OCI-LY7 (cell line): ENCODE results near the gene CHCHD6. TPM values are rescaled to one million over a fixed set of nuclear protein-coding genes. Genes with fewer than 3 reads are reported as not detected.

Source experiments
- BruUV-seq: library from RNA; stranded (reverse); fragments of 400-500 nt; replicated peaks from 2 replicates; lab custom pipeline; 2021; lab: Mats Ljungman, UMichigan
- CTCF ChIA-PET: fragments of 300-600 bp; sonication (Branson Sonifier 250); formaldehyde crosslinking; loops from one replicate; lab custom pipeline; 2022; ENCODE audit warnings: antibody characterized with exemption; ENCODE audit not compliant: unreplicated experiment; lab: Charles Lee
- POLR2A ChIA-PET: fragments of 300-600 bp; sonication (Branson Sonifier 250); formaldehyde crosslinking; loops from one replicate; lab custom pipeline; 2022; ENCODE audit warnings: antibody characterized with exemption; lab: Charles Lee
- DNase-seq: peaks from one replicate; pipeline ENCODE4 v3.0.0-alpha.2; 2015; ENCODE audit warnings: low spot score
- H2AFZ ChIP-seq: fragments of 200-600 bp; sonication (generic), shearing (Covaris generic); 2 replicates; pipeline ENCODE4 v1.6.1; 2014; ENCODE audit warnings: mild to moderate bottlenecking, antibody characterized with exemption, low read length, moderate library complexity
- H3K27ac ChIP-seq: fragments of 200-600 bp; sonication (generic); 2 replicates; pipeline ENCODE4 v1.5.1; 2014; ENCODE audit warnings: mixed run types, low read depth, mild to moderate bottlenecking, moderate library complexity, low read length, inconsistent platforms; ENCODE audit not compliant: poor library complexity, severe bottlenecking
- H3K36me3 ChIP-seq: fragments of 200-600 bp; sonication (generic); 2 replicates; pipeline ENCODE4 v1.6.1; 2014; ENCODE audit warnings: mild to moderate bottlenecking, antibody characterized with exemption, low read length, moderate library complexity, mixed read lengths; ENCODE audit not compliant: insufficient read depth
- H3K4me1 ChIP-seq: fragments of 200-600 bp; sonication (generic); 2 replicates; pipeline ENCODE4 v1.5.1; 2014; ENCODE audit warnings: mild to moderate bottlenecking, low read length; ENCODE audit not compliant: insufficient read depth, poor library complexity, severe bottlenecking
- H3K4me2 ChIP-seq: fragments of 200-600 bp; sonication (generic); 2 replicates; pipeline ENCODE4 v1.6.1; 2014; ENCODE audit warnings: mild to moderate bottlenecking, low read length
- H3K4me3 ChIP-seq: fragments of 200-600 bp; sonication (generic); 2 replicates; pipeline ENCODE4 v1.5.1; 2014; ENCODE audit warnings: mild to moderate bottlenecking, low read depth, low read length; ENCODE audit not compliant: poor library complexity, severe bottlenecking
- H3K79me2 ChIP-seq: fragments of 200-600 bp; sonication (generic); 2 replicates; pipeline ENCODE4 v1.6.1; 2016; ENCODE audit warnings: low read depth, mild to moderate bottlenecking, low read length, moderate library complexity, mixed read lengths; ENCODE audit not compliant: insufficient read depth
- H3K9me2 ChIP-seq: fragments of 200-600 bp; sonication (generic); 2 replicates; pipeline ENCODE4 v1.6.1; 2016; ENCODE audit warnings: mild to moderate bottlenecking, low read length, mixed read lengths; ENCODE audit not compliant: insufficient read depth
- H3K9me3 ChIP-seq: fragments of 200-600 bp; sonication (generic); 2 replicates; pipeline ENCODE4 v1.6.1; 2014; ENCODE audit warnings: mild to moderate bottlenecking, mixed run types, low read length, mixed read lengths
- H4K20me1 ChIP-seq: fragments of 200-600 bp; sonication (generic); 2 replicates; pipeline ENCODE4 v1.6.1; 2014; ENCODE audit warnings: mild to moderate bottlenecking, antibody characterized with exemption, low read length, moderate library complexity, mixed read lengths; ENCODE audit not compliant: insufficient read depth
- EZH2phosphoT487 ChIP-seq: fragments of 200-600 bp; sonication (generic); IDR thresholded peaks from 2 replicates; pipeline ENCODE4 v1.6.1; 2018; ENCODE audit warnings: low read depth, borderline replicate concordance, mild to moderate bottlenecking, mixed run types, antibody characterized with exemption, low read length, moderate library complexity, mixed read lengths
- intact Hi-C: fragments of 100-400 bp; cut with micrococcal nuclease; formaldehyde crosslinking; loops from one replicate; pipeline ENCODE4 v1.10.0; 2022; ENCODE audit not compliant: unreplicated experiment
- total RNA-seq, 2 experiments: library from RNA; depleted of rRNA in 1 of 2; stranded (reverse); fragments of >200 nt in 1 of 2; shearing (Covaris generic) in 1 of 2; gene quantifications; 2 replicates each; pipeline ENCODE4 v1.2.3, GENCODE V29; 2014 to 2022
- TF ChIP-seq, protein P1 (sequence below): fragments of 200-600 bp; sonication (generic); conservative IDR thresholded peaks from 2 replicates; pipeline ENCODE4 v1.5.1; 2014; ENCODE audit warnings: mild to moderate bottlenecking, antibody characterized with exemption, low read length, moderate library complexity, mixed read lengths

CHCHD6 gene
- total RNA-seq, 2 experiments from 2014 or later: 14.7 to 21.2 TPM

DNA sequence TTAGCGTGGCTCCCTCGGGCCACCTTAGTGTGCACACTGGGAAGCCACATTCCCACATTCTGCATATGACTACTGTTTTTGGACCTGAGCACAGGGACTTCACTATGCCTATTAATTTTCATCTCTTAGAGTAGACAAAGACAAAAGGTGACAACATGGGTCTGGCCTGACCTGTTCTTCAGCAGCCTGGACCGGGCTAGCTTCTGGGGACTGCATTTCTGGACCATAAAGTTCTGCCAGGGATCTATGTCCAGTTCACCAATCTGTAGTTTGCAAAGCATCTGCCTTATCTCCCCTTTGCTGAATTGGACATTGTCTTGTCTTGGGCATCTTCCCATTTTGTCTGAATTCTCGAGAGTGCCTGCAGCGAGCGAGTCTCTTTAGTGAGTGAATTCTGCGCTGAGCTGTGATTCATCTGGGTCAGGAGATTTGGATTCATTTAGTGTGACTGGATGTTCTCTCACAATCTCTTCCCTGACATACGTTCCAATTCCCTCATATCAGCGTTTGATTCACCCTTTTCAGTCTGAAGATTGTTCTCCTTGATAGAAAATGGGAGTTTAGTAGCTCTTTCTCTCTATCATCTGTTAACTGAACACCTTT lies 166.7 kb downstream of the CHCHD6 start:
- no peak overlapping the region for H3K4me3 ChIP-seq
- no peaks in the 10 kb centered on the region for H4K20me1 ChIP-seq
- intact Hi-C loops: no loop called here
- H3K4me1 ChIP-seq: no peaks in the 10 kb centered on the region
- H2AFZ ChIP-seq: no peak overlapping the region
- no TSS peak for BruUV-seq
- H3K9me2 ChIP-seq: no peaks in the 10 kb centered on the region
- TF ChIP-seq, protein P1, sequence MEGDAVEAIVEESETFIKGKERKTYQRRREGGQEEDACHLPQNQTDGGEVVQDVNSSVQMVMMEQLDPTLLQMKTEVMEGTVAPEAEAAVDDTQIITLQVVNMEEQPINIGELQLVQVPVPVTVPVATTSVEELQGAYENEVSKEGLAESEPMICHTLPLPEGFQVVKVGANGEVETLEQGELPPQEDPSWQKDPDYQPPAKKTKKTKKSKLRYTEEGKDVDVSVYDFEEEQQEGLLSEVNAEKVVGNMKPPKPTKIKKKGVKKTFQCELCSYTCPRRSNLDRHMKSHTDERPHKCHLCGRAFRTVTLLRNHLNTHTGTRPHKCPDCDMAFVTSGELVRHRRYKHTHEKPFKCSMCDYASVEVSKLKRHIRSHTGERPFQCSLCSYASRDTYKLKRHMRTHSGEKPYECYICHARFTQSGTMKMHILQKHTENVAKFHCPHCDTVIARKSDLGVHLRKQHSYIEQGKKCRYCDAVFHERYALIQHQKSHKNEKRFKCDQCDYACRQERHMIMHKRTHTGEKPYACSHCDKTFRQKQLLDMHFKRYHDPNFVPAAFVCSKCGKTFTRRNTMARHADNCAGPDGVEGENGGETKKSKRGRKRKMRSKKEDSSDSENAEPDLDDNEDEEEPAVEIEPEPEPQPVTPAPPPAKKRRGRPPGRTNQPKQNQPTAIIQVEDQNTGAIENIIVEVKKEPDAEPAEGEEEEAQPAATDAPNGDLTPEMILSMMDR: no peak
- no peak for TF ChIP-seq EZH2phosphoT487
- no peaks in the 10 kb centered on the region for H3K36me3 ChIP-seq
- H3K27ac ChIP-seq: no peak overlapping the region
- DNase-seq: no peak
- H3K4me2 ChIP-seq: no peak overlapping the region
- no peaks in the 10 kb centered on the region for H3K9me3 ChIP-seq
- ChIA-PET POLR2A (interaction anchor here (0.6 kb wide), 1 partner anchor 1113 kb away, joined by 3 read pairs; no protein-coding TSS in a partner anchor), CTCF (no interaction called here)
- no peaks in the 10 kb centered on the region for H3K79me2 ChIP-seq

DNA sequence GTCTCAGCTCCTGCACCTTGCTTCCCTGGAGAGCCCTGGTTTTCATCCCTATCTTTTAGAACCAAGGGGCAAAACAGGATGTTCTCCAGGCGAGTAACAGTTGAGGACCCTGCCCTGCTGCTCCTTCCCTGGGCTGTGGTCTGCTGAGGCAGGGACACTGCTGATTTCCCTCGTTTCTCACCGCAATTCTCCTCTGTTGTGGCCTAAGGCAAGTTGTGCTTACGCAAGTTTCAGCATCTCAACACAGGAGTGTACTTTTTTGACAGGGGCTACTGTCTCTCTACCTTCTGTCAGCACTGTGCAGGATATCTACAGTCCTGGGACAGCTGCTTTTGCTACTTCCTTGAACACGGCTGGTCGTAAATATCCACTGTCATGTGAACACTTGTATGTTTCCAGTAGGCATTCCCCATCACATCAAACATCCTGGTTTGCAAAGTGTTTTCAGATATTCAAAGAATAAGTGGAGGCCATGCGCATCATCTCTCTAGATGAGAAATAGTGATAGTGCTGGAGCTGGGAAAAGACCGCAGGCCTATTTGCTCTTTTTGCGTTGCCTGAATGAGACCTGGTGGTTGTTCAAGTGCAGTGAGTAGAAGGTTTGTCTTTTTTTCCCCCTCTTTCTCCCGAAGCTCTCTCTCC lies 168.8 kb downstream of the CHCHD6 start:
- intact Hi-C loops: no loop called here
- H2AFZ ChIP-seq: no peak overlapping the region

More for the DNA sequence above, 168.8 kb downstream of the CHCHD6 start:
- DNase-seq: no peak
- H3K79me2 ChIP-seq: no peaks in the 10 kb centered on the region
- H3K27ac ChIP-seq: no peak overlapping the region
- no peaks in the 10 kb centered on the region for H3K9me2 ChIP-seq
- no peak overlapping the region for H3K4me2 ChIP-seq
- CTCF ChIA-PET: no interaction called here
- BruUV-seq: no TSS peak
- POLR2A ChIA-PET: no interaction called here
- no peaks in the 10 kb centered on the region for H3K4me1 ChIP-seq
- H4K20me1 ChIP-seq: no peaks in the 10 kb centered on the region
- no peaks in the 10 kb centered on the region for H3K9me3 ChIP-seq
- H3K4me3 ChIP-seq: no peak overlapping the region
- TF ChIP-seq EZH2phosphoT487: no peak
- TF ChIP-seq, protein P1: no peak
- no peaks in the 10 kb centered on the region for H3K36me3 ChIP-seq
